NCI-H2107 (cell line): Measurements from ENCODE around the gene ZG16B.

Experiments
- DNase-seq: peaks from one replicate; lab custom pipeline; 2025; lab: John Stamatoyannopoulos, UW

ZG16B gene

GRCh38 chr16:2829501-2830354 is at the start of gene ZG16B:
TSS of gene ZG16B (plus strand) at chr16:2830303. CDS start at chr16:2830442, 139 bp downstream.
- no peak for DNase-seq

- no peak for DNase-seq
Observed at GRCh38 chr16:2782583-2783351, 47.3 kb upstream of the ZG16B start.

GRCh38 chr16:2783581-2784357 is 46.3 kb upstream of the ZG16B start:
- no peak for DNase-seq

GRCh38 chr16:2784358-2785100 is 45.6 kb upstream of the ZG16B start:
- DNase-seq: no peak

GRCh38 chr16:2785101-2785991 is 44.8 kb upstream of the ZG16B start:
- no peak for DNase-seq

- no peak for DNase-seq
Observed at GRCh38 chr16:2786061-2786825, 43.9 kb upstream of the ZG16B start.

GRCh38 chr16:2786826-2787151 is 43.3 kb upstream of the ZG16B start:
- no peak for DNase-seq

- DNase-seq: no peak
Observed at GRCh38 chr16:2787406-2787805, 42.7 kb upstream of the ZG16B start, which contains the start of gene PRSS33. TSS of gene PRSS33 (minus strand) at chr16:2787560. CDS start at chr16:2786547, 1,013 bp downstream.

- no peak for DNase-seq
Observed at GRCh38 chr16:2787961-2788360, 42.1 kb upstream of the ZG16B start.

- no peak for DNase-seq
Observed at GRCh38 chr16:2790631-2791030, 39.5 kb upstream of the ZG16B start.

- no peak for DNase-seq
Observed at GRCh38 chr16:2791174-2791573, 38.9 kb upstream of the ZG16B start.

- DNase-seq: no peak
Observed at GRCh38 chr16:2792940-2793339, 37.2 kb upstream of the ZG16B start.

GRCh38 chr16:2795395-2796143 is 34.5 kb upstream of the ZG16B start:
- no peak for DNase-seq

- no peak for DNase-seq
Observed at GRCh38 chr16:2798723-2799204, 31.3 kb upstream of the ZG16B start.

- DNase-seq: no peak
Observed at GRCh38 chr16:2799205-2799858, 30.8 kb upstream of the ZG16B start.

GRCh38 chr16:2799859-2800226 is 30.3 kb upstream of the ZG16B start:
- no peak for DNase-seq

- no peak for DNase-seq
Observed at GRCh38 chr16:2803545-2804195, 26.4 kb upstream of the ZG16B start.

GRCh38 chr16:2804728-2805127 is 25.4 kb upstream of the ZG16B start:
- no peak for DNase-seq
